ENCODE results near the gene AANAT.
"Not testable (repeated sequence)": the region's sequence is repeated elsewhere in the genome, so short reads cannot be mapped to it uniquely, and the experiment has no call there.

GRCh38 chr17:76508472-76509063 is 41.2 kb downstream of the AANAT start:
- TF ChIP-seq FOXA2 (IDR thresholded peaks at IDR 0.05); SP1 (IDR thresholded peaks at IDR 0.05); NR2F2 (IDR thresholded peaks at IDR 0.05); JUND (IDR thresholded peaks at IDR 0.05); HNF4G (IDR thresholded peaks at IDR 0.05); GABPA (IDR thresholded peaks at IDR 0.05 in 1 of 2, conservative IDR thresholded peaks at IDR 0.05 in 1 of 2): not testable (repeated sequence)
- TF ChIP-seq, protein P1, sequence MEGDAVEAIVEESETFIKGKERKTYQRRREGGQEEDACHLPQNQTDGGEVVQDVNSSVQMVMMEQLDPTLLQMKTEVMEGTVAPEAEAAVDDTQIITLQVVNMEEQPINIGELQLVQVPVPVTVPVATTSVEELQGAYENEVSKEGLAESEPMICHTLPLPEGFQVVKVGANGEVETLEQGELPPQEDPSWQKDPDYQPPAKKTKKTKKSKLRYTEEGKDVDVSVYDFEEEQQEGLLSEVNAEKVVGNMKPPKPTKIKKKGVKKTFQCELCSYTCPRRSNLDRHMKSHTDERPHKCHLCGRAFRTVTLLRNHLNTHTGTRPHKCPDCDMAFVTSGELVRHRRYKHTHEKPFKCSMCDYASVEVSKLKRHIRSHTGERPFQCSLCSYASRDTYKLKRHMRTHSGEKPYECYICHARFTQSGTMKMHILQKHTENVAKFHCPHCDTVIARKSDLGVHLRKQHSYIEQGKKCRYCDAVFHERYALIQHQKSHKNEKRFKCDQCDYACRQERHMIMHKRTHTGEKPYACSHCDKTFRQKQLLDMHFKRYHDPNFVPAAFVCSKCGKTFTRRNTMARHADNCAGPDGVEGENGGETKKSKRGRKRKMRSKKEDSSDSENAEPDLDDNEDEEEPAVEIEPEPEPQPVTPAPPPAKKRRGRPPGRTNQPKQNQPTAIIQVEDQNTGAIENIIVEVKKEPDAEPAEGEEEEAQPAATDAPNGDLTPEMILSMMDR (IDR thresholded peaks at IDR 0.05; ENCODE audit: low read depth, low read length, missing input control), result not testable (repeated sequence)

All from liver (tissue), 3 donors.